ENCODE results near the gene PCNP.
"Not testable (repeated sequence)": the region's sequence is repeated elsewhere in the genome, so short reads cannot be mapped to it uniquely, and the experiment has no call there.

Gene PCNP

DNA sequence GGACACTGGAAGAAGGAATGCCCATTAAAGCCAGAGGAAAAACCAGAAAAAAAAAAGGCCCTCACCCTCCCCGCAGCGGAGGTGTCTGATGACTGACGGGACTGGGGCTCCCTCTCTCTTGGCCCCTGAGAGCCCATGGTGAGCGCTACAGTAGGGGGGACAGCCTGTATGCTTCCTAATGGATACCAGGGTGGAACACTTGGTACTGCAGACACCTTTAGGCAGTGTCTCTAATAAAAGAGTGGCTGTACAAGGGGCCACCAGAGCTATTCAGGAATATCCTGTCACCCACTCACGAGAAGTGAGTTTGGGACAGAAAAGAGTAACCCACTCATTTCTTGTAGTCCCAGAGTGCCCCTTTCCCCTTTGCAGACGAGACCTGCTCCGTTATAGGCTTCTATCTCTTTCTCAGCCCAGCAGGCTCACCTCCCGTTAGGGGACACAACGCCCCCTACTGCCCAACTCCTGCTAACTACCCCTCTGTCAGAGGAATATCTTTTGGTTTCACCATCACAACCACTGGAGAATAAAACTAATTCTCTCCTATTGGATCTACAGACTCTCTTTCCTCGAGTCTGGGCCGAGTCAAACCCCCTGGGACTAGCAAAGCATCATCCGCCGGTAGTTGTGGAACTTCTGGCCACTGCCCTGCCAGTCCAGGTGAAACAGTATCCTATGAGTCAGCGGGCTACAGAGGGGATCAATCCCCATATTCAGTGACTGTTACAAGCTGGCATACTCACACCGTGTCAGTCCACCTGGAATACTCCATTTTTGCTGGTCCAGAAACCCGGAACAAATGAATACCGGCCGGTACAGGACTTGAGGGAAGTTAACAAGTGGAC lies 62.2 kb downstream of the PCNP start:
- Mint-ChIP-seq H3K27me3 (no peaks in the 10 kb centered on the region), H3K27ac (peak overlapping the region in 1 of 2 donors; percentile 7), H3K4me1 (peaks cover 5% of the 10 kb centered on the region), H3K4me3 (no peak overlapping the region), H3K9me3 (no peaks in the 10 kb centered on the region)
- ATAC-seq (peak; percentile 91), DNase-seq (peak; percentile 71 to 78)

DNA sequence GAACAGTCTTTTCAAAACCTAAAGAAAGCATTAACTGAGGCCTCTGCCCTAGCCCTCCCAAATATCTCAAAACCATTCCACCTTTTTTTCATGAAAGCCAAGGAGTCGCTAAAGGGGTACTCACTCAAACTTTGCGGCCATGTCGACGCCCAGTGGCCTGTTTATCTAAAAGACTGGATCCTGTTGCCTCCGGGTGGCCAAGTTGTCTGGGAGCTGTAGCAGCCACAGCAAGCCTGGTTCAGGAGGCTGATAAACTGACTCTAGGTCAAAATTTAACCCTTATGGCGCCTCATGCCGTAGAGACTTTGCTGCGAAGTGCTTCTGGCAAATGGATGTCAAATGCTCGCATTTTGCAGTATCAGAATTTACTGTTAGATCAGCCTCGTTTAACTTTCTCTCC lies 63.5 kb downstream of the PCNP start:
- no peak overlapping the region for H3K27ac Mint-ChIP-seq
- H3K27me3 Mint-ChIP-seq, result no peaks in the 10 kb centered on the region
- ATAC-seq, result no peak
- no peak overlapping the region for H3K4me3 Mint-ChIP-seq
- DNase-seq, result no peak
- peaks cover 5% of the 10 kb centered on the region for H3K4me1 Mint-ChIP-seq
- H3K9me3 Mint-ChIP-seq, result no peaks in the 10 kb centered on the region

DNA sequence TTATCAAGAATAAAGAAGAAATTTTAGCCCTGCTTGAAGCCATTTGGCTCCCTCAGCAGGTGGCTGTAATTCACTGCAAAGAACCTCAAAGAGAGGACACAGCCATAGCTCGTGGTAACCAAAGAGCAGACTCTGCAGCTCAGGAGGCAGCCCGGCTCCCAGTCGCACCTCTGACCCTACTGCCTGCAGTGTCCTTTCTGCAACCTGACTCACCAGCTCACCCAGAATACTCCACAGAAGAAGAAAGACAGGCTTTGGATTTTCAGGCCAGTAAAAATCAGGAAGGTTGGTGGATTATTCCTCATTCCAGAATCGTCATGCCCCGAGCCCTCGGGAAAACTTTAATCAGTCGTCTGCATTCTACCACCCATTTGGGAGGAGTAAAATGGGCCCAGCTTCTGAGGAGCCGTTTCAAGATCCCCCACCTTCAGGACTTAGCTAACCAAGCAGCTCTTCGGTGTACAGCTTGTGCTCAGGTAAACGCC lies 64.3 kb downstream of the PCNP start:
- Mint-ChIP-seq H3K4me1 (peaks cover 9% of the 10 kb centered on the region), H3K27ac (no peak overlapping the region), H3K27me3 (no peaks in the 10 kb centered on the region), H3K4me3 (no peak overlapping the region), H3K9me3 (no peaks in the 10 kb centered on the region)
- DNase-seq (no peak), ATAC-seq (peak; percentile 40)

DNA sequence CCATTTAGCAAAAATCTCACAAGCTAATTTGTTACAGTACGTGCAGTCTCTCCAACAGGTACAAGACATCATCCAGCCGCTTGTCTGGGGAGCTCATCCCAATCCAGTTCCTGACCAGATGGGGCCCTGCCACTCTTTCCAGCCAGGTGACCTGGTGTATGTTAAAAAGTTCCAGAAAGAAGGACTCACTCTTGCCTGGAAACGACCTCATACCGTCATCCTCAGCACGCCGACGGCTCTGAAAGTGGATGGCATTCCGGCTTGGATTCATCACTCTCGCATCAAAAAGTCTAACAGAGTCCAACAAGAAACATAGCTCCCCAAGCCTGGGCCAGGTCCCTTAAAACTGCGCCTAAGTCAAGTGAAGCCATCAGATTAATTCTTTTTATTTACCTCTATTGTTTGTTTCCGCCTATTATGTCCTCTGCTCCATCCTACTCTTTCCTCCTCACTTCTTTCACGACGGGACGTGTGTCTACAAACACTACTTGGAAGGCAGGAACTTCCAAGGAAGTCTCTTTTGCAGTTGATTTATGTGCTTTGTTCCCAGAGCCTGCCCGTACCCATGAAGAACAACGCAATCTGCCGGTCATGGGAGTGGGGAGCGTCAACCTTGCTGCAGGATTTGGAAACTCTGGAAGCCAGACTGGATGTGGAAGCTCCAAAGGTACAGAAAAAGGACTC lies 65.4 kb downstream of the PCNP start:
- ATAC-seq, result no peak
- Mint-ChIP-seq H3K27ac (no peak overlapping the region), H3K4me1 (peaks cover 20% of the 10 kb centered on the region)

DNA sequence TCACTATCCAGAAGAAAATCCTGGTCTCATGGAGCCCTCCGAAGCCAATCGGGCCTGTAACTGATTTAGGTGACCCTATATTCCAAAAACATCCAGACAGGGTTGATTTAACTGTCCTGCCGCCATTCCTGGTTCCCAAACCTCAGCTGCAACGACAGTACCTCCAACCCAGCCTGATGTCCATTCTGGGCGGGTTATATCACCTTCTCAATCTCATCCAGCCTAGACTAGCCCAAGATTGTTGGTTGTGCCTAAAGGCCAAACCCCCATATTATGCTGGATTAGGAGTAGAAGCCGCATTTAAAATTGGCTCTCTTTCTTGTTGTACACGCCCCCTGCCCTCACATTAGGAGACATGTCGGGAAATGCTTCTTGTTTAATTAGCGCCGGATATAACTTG lies 66.3 kb downstream of the PCNP start:
- no peaks in the 10 kb centered on the region for H3K27me3 Mint-ChIP-seq
- no peak overlapping the region for H3K27ac Mint-ChIP-seq
- no peaks in the 10 kb centered on the region for H3K9me3 Mint-ChIP-seq
- H3K4me3 Mint-ChIP-seq, result no peak overlapping the region
- peaks cover 28% of the 10 kb centered on the region for H3K4me1 Mint-ChIP-seq
- DNase-seq (no peak), ATAC-seq (no peak)

More for the DNA sequence above, 65.4 kb downstream of the PCNP start:
- H3K9me3 Mint-ChIP-seq, result no peaks in the 10 kb centered on the region
- H3K4me3 Mint-ChIP-seq, result no peak overlapping the region
- no peak for DNase-seq
- H3K27me3 Mint-ChIP-seq, result no peaks in the 10 kb centered on the region

DNA sequence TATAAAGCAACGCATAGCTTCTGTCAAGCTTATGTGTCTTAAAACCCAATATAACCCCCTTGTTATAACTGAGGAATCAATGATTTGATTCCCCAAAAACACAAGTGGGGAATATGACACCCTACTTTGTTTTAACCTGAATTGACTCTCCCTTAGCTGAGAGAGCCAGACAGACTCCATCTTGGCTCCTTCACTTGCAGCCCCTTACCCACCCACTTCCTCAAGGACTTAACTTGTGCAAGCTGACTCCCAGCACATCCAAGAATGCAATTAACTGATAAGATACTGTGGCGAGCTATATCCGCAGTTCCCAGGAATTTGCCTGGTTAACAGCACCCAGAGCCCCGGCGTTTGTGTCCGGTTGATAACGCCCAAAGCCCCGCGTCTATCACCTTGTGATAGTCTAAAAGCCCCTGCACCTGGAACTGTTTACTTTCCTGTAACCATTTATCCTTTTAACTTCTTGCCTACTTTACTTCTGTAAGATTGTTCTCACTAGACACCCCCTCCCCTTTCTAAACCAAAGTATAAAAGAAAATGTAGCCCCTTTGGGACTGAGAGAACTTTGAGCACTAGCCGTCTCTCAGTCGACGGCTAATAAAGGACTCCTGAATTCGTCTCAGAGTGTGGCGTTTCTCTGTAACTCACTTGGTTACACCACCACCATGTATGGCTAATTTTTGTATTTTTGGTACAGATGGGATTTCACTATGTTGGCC lies 67.6 kb downstream of the PCNP start:
- peak overlapping the region in 1 of 2 donors; percentile 65 for H3K27ac Mint-ChIP-seq
- not testable (repeated sequence) for ATAC-seq, H3K9me3 Mint-ChIP-seq

DNA sequence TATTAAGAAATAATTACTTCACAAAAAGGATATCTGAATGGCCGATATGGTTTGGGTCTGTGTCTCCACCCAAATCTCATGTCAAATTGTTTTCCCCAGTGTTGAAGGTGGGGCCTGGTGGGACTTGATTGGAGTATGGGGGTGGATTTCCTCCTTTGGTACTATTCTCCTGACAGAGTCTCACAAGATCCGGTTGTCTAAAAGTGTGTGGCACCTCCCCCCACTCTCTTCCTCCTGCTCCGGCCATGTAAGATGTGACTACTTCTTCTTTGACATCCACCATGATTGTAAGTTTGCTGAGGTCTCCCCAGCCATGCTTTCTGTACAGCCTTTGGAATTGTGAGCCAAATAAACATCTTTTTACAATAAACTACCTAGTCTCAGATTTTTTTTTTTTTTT lies 68.5 kb downstream of the PCNP start:
- ATAC-seq (no peak), DNase-seq (no peak)
- no peaks in the 10 kb centered on the region for H3K9me3 Mint-ChIP-seq
- H3K27ac Mint-ChIP-seq, result no peak overlapping the region
- H3K4me3 Mint-ChIP-seq, result no peak overlapping the region
- peaks cover 33% of the 10 kb centered on the region for H3K4me1 Mint-ChIP-seq
- H3K27me3 Mint-ChIP-seq, result no peaks in the 10 kb centered on the region

More for the DNA sequence above, 67.6 kb downstream of the PCNP start:
- H3K4me3 Mint-ChIP-seq, DNase-seq, H3K27me3 Mint-ChIP-seq: not testable (repeated sequence)
- peaks cover 34% of the 10 kb centered on the region for H3K4me1 Mint-ChIP-seq

DNA sequence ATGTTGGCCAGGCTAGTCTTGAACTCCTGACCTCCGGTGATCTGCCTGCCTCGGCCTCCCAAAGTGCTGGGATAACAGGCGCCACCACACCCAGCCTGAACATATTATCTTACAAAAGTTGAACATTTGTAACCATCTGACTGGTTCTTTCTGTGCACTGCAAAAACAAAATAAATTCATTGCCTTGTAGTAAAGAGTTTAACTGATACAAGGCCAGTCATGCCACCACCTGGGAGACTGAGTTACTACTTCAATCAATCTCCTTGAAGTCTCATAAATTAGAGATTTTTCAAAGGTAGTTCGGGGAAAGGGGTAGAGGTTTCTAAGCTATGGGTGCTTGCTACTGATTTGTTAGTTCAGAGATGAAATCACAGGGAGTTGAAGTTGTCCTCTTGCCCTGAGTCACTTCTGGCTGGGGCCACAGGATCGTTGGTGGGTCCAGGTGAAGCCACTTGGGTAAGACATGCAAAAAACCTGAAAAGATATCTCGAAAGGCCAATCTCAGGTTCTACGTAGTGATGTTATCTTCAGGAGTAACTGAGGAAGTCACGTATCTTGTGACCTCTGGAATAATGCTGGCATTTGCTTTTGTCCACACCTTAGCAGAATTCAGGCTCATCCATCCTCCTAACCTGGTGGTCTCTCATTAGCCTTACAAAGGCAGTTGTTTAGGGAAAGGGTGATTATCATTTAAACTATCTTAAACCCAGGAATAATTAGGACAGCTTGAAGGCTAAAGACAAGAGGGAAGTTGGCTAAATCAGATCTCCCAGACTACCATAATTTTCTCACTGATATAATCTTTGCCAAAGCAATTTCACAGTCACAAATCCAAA lies 69.2 kb downstream of the PCNP start:
- DNase-seq (no peak), ATAC-seq (no peak)
- H3K27ac Mint-ChIP-seq, result peak overlapping the region; percentile 34 to 58
- no peaks in the 10 kb centered on the region for H3K27me3 Mint-ChIP-seq
- H3K4me1 Mint-ChIP-seq, result peaks cover 33% of the 10 kb centered on the region
- H3K4me3 Mint-ChIP-seq, result peak overlapping the region in 1 of 2 donors; percentile 33
- H3K9me3 Mint-ChIP-seq, result no peaks in the 10 kb centered on the region
